GM23338 (cell line): ENCODE measurements around the gene PPP6R2. TPM values are rescaled to one million over a fixed set of nuclear protein-coding genes. Genes with fewer than 3 reads are reported as not detected.

ENCODE experiments used
- ATAC-seq: fragments of 200-7000 bp; cut with Tn5 transposase; 3 replicates; pipeline ENCODE4 v1.9.1; 2020
- DNase-seq: peaks from one replicate; pipeline ENCODE4 v3.0.0-alpha.2; 2015; ENCODE audit warnings: low spot score
- H2AFZ ChIP-seq: fragments of 200-600 bp; sonication (generic); 2 replicates; pipeline ENCODE4 v1.8.0; 2016; ENCODE audit warnings: antibody characterized with exemption, mild to moderate bottlenecking, moderate library complexity
- H3F3A ChIP-seq: fragments of 200-600 bp; sonication (generic); replicated peaks from 2 replicates; pipeline ENCODE4 v1.8.0; 2017; ENCODE audit warnings: antibody characterized with exemption, mixed run types, low read depth
- H3K27ac ChIP-seq: fragments of 200-600 bp; sonication (generic); 2 replicates; pipeline ENCODE4 v1.6.1; 2016; ENCODE audit warnings: low read depth
- H3K27me3 ChIP-seq: fragments of 200-600 bp; sonication (generic); 2 replicates; pipeline ENCODE4 v1.8.0; 2016; ENCODE audit warnings: mild to moderate bottlenecking, mixed run types, moderate library complexity; ENCODE audit not compliant: insufficient read depth
- H3K36me3 ChIP-seq: fragments of 200-600 bp; sonication (generic); 2 replicates; pipeline ENCODE4 v1.8.0; 2016; ENCODE audit warnings: mild to moderate bottlenecking; ENCODE audit not compliant: insufficient read depth
- H3K4me1 ChIP-seq: fragments of 200-600 bp; sonication (generic); 2 replicates; pipeline ENCODE4 v1.8.0; 2016; ENCODE audit warnings: mild to moderate bottlenecking, moderate library complexity; ENCODE audit not compliant: insufficient read depth
- H3K4me2 ChIP-seq: fragments of 200-600 bp; sonication (generic); 2 replicates; pipeline ENCODE4 v1.7.1; 2017; ENCODE audit warnings: mixed run types
- H3K4me3 ChIP-seq: fragments of 200-600 bp; sonication (generic); 2 replicates; pipeline ENCODE4 v1.6.1; 2016; ENCODE audit warnings: mixed run types
- H3K79me2 ChIP-seq: fragments of 200-600 bp; sonication (generic); replicated peaks from 2 replicates; pipeline ENCODE4 v1.8.0; 2017; ENCODE audit warnings: mild to moderate bottlenecking; ENCODE audit not compliant: insufficient read depth
- H3K9me2 ChIP-seq: fragments of 200-600 bp; sonication (generic); 2 replicates; pipeline ENCODE4 v1.8.0; 2017; ENCODE audit not compliant: insufficient read depth
- H4K20me1 ChIP-seq: fragments of 200-600 bp; sonication (generic); replicated peaks from 2 replicates; pipeline ENCODE4 v1.8.0; 2017; ENCODE audit warnings: mild to moderate bottlenecking; ENCODE audit not compliant: insufficient read depth
- H3K27ac Mint-ChIP-seq: 2 replicates; pipeline ENCODE4 v1.8.0; 2020; ENCODE audit warnings: inconsistent platforms, mild to moderate bottlenecking, moderate library complexity, mixed read lengths
- H3K27me3 Mint-ChIP-seq: 3 replicates; pipeline ENCODE4 v1.8.0; 2022; ENCODE audit warnings: low read depth, mild to moderate bottlenecking, moderate library complexity, mixed read lengths, inconsistent platforms; ENCODE audit not compliant: insufficient read depth, poor library complexity
- H3K36me3 Mint-ChIP-seq: 3 replicates; pipeline ENCODE4 v1.8.0; 2021; ENCODE audit warnings: low read depth, mild to moderate bottlenecking, inconsistent platforms, moderate library complexity, mixed read lengths
- H3K4me1 Mint-ChIP-seq: 3 replicates; pipeline ENCODE4 v1.8.0; 2020; ENCODE audit warnings: mild to moderate bottlenecking, inconsistent platforms, mixed read lengths
- H3K4me3 Mint-ChIP-seq: 3 replicates; pipeline ENCODE4 v1.8.0; 2021; ENCODE audit warnings: moderate library complexity, mild to moderate bottlenecking, inconsistent platforms, mixed read lengths
- H3K9me3 Mint-ChIP-seq: 3 replicates; pipeline ENCODE4 v1.8.0; 2020; ENCODE audit warnings: moderate library complexity, mild to moderate bottlenecking, inconsistent platforms, mixed read lengths
- CREB1 ChIP-seq: fragments of 250-450 bp; sonication (Bioruptor Pico); IDR thresholded peaks from 2 replicates; pipeline ENCODE4 v1.5.0; 2020; ENCODE audit warnings: low read depth, mild to moderate bottlenecking, moderate library complexity
- POLR2AphosphoS5 ChIP-seq: IDR thresholded peaks from 2 replicates; pipeline ENCODE4 v1.6.1; 2016; ENCODE audit warnings: antibody characterized with exemption, low read depth
- REST ChIP-seq: IDR thresholded peaks from one replicate; pipeline ENCODE4 v1.6.1; 2018; ENCODE audit warnings: antibody characterized with exemption; ENCODE audit not compliant: unreplicated experiment
- STAT1 ChIP-seq: IDR thresholded peaks from one replicate; pipeline ENCODE4 v1.6.1; 2016; ENCODE audit warnings: antibody characterized with exemption; ENCODE audit not compliant: unreplicated experiment
- ZNF114 ChIP-seq: fragments of 250-450 bp; sonication (Bioruptor Pico); IDR thresholded peaks from 2 replicates; pipeline ENCODE4 v1.5.0; 2020; ENCODE audit warnings: mild to moderate bottlenecking, moderate library complexity
- ZNF331 ChIP-seq: fragments of 250-450 bp; sonication (Bioruptor Pico); IDR thresholded peaks from 2 replicates; pipeline ENCODE4 v1.5.0; 2020; ENCODE audit warnings: low read depth, mild to moderate bottlenecking, moderate library complexity
- polyA plus RNA-seq: library from polyadenylated mRNA; unstranded; fragments of >200 nt; fragmentation: Nextera tagmentation; extraction: Ambion mirVana; gene quantifications from 2 replicates; pipeline ENCODE4 v1.2.1, GENCODE V29; 2016
- total RNA-seq: library from RNA; depleted of rRNA; stranded (reverse); fragments of >200 nt; shearing (Covaris generic); gene quantifications from 2 replicates; pipeline ENCODE4 v1.2.3, GENCODE V29; 2014
- TF ChIP-seq, protein P1 (sequence below): fragments of 250-450 bp; sonication (Bioruptor Pico); IDR thresholded peaks from 2 replicates; pipeline ENCODE4 v1.5.0; 2020; ENCODE audit warnings: mild to moderate bottlenecking, moderate library complexity

PPP6R2 gene
- total and polyA plus RNA-seq, 2 experiments from 2014 or later = 11.9 to 45.8 TPM

DNA sequence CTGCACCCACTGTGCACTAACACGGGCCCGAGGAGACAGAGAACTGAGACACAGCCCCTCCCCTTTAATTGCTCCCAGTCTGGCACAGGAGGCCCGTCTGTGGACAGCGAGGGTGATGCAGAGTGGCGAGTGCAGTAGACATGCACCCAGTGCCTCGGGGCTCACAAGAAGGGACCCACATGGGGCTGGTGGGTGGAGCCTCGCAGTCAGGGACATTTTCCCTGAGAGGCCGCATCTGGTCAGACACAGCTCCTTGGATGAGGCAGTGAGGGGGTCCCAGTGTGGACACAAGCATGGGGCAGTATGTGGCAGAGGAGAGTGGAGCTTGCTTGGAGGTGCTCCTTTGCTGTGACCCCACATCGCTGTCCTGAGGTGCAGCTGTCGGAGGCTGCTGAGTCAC is 76.9 kb downstream of the PPP6R2 start (continued):
- TF ChIP-seq, protein P1, sequence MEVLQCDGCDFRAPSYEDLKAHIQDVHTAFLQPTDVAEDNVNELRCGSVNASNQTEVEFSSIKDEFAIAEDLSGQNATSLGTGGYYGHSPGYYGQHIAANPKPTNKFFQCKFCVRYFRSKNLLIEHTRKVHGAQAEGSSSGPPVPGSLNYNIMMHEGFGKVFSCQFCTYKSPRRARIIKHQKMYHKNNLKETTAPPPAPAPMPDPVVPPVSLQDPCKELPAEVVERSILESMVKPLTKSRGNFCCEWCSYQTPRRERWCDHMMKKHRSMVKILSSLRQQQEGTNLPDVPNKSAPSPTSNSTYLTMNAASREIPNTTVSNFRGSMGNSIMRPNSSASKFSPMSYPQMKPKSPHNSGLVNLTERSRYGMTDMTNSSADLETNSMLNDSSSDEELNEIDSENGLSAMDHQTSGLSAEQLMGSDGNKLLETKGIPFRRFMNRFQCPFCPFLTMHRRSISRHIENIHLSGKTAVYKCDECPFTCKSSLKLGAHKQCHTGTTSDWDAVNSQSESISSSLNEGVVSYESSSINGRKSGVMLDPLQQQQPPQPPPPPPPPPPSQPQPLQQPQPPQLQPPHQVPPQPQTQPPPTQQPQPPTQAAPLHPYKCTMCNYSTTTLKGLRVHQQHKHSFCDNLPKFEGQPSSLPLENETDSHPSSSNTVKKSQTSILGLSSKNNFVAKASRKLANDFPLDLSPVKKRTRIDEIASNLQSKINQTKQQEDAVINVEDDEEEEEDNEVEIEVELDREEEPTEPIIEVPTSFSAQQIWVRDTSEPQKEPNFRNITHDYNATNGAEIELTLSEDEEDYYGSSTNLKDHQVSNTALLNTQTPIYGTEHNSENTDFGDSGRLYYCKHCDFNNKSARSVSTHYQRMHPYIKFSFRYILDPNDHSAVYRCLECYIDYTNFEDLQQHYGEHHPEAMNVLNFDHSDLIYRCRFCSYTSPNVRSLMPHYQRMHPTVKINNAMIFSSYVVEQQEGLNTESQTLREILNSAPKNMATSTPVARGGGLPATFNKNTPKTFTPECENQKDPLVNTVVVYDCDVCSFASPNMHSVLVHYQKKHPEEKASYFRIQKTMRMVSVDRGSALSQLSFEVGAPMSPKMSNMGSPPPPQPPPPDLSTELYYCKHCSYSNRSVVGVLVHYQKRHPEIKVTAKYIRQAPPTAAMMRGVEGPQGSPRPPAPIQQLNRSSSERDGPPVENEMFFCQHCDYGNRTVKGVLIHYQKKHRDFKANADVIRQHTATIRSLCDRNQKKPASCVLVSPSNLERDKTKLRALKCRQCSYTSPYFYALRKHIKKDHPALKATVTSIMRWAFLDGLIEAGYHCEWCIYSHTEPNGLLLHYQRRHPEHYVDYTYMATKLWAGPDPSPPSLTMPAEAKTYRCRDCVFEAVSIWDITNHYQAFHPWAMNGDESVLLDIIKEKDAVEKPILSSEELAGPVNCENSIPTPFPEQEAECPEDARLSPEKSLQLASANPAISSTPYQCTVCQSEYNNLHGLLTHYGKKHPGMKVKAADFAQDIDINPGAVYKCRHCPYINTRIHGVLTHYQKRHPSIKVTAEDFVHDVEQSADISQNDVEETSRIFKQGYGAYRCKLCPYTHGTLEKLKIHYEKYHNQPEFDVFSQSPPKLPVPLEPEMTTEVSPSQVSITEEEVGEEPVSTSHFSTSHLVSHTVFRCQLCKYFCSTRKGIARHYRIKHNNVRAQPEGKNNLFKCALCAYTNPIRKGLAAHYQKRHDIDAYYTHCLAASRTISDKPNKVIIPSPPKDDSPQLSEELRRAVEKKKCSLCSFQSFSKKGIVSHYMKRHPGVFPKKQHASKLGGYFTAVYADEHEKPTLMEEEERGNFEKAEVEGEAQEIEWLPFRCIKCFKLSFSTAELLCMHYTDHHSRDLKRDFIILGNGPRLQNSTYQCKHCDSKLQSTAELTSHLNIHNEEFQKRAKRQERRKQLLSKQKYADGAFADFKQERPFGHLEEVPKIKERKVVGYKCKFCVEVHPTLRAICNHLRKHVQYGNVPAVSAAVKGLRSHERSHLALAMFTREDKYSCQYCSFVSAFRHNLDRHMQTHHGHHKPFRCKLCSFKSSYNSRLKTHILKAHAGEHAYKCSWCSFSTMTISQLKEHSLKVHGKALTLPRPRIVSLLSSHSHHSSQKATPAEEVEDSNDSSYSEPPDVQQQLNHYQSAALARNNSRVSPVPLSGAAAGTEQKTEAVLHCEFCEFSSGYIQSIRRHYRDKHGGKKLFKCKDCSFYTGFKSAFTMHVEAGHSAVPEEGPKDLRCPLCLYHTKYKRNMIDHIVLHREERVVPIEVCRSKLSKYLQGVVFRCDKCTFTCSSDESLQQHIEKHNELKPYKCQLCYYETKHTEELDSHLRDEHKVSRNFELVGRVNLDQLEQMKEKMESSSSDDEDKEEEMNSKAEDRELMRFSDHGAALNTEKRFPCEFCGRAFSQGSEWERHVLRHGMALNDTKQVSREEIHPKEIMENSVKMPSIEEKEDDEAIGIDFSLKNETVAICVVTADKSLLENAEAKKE = no peak
- TF ChIP-seq CREB1 (CRISPR knock-in tag) (no peak), REST (no peak)

DNA sequence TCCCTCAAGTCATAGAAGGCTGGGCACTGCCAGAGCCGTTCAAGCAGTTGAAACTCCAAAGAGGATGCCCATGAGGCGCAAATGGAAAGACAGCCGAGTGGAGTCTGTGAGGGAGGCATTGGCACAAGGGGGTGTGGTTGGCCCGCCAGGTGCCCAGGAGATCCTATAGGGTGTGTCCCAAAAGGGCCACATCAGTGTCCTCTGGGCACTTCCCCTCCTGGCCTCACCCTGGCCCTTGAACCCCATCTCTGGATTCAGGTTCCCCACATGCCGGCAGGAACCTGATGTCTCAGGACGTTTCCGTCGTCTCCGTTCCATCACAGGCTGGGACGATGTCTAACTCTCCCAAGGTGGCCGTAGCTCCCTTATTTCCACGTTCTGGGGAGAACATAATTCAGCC is 77.5 kb downstream of the PPP6R2 start:
- Histone ChIP-seq H3F3A (no peaks in the 10 kb centered on the region), H3K27ac (no peak overlapping the region), H3K4me1 (no peaks in the 10 kb centered on the region), H3K9me2 (no peaks in the 10 kb centered on the region), H3K4me3 (no peak overlapping the region), H3K36me3 (peaks cover 9% of the 10 kb centered on the region), H4K20me1 (peaks cover 5% of the 10 kb centered on the region), H2AFZ (no peak overlapping the region), H3K4me2 (no peak overlapping the region), H3K79me2 (no peaks in the 10 kb centered on the region), H3K27me3 (no peaks in the 10 kb centered on the region)
- no peaks in the 10 kb centered on the region for H3K27me3 Mint-ChIP-seq
- H3K9me3 Mint-ChIP-seq = no peaks in the 10 kb centered on the region
- ATAC-seq (no peak), DNase-seq (no peak)
- 0 out of 2 replicates have a peak overlapping the region, but pooled peaks have one; percentile 39 for H3K27ac Mint-ChIP-seq
- peaks cover 58% of the 10 kb centered on the region for H3K36me3 Mint-ChIP-seq
- no peak overlapping the region for H3K4me3 Mint-ChIP-seq
- no peaks in the 10 kb centered on the region for H3K4me1 Mint-ChIP-seq
- TF ChIP-seq POLR2AphosphoS5 (no peak), STAT1 (no peak), ZNF114 (CRISPR knock-in tag) (no peak), ZNF331 (CRISPR knock-in tag) (no peak)
- TF ChIP-seq, protein P1 = no peak
